ENCODE measurements around the gene FRS2.

DNA sequence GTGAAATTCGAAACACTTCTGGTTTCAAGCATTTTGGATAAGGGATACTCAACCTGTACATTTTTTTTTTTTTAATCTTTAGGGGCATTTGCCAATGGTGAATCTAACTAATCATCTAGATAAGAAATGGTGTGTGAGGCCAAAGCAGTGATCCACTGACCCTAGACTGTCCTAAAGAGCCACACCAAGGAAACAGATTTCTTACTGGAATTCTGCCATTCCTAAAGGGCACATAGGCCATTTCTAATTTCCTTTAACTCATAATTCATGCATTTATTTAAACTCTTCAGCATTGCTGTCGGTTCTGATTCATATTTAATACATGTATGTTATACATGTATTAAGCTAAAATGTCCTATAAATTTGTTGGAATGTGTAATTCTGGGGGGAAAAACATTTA is 47.2 kb downstream of the FRS2 start:
- TF ChIP-seq, protein P1, sequence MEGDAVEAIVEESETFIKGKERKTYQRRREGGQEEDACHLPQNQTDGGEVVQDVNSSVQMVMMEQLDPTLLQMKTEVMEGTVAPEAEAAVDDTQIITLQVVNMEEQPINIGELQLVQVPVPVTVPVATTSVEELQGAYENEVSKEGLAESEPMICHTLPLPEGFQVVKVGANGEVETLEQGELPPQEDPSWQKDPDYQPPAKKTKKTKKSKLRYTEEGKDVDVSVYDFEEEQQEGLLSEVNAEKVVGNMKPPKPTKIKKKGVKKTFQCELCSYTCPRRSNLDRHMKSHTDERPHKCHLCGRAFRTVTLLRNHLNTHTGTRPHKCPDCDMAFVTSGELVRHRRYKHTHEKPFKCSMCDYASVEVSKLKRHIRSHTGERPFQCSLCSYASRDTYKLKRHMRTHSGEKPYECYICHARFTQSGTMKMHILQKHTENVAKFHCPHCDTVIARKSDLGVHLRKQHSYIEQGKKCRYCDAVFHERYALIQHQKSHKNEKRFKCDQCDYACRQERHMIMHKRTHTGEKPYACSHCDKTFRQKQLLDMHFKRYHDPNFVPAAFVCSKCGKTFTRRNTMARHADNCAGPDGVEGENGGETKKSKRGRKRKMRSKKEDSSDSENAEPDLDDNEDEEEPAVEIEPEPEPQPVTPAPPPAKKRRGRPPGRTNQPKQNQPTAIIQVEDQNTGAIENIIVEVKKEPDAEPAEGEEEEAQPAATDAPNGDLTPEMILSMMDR (IDR thresholded peaks at IDR 0.05) = no peak
- no peak for TF ChIP-seq POLR2AphosphoS5 (IDR thresholded peaks at IDR 0.05)

All from gastroesophageal sphincter (tissue), 3 donors.